Activated CD4-positive, alpha-beta T cell treated with anti-CD3 and anti-CD28 coated beads, Interleukin-2, amount 50 U/mL, for 4 hours (primary cell): ENCODE data around the gene ACTL9.
"Not testable (repeated sequence)": the region's sequence is repeated elsewhere in the genome, so short reads cannot be mapped to it uniquely, and the experiment has no call there.

Experiments used
- DNase-seq, 2 experiments: peaks; one replicate each; pipeline ENCODE4 v3.0.0-alpha.2; 2020

ACTL9 gene

GRCh38 chr19:8698433-8699063 lies at the start of gene ACTL9:
ACTL9 (minus strand) TSS chr19:8698795; CDS start chr19:8698701, 94 bp downstream.
- no peak for DNase-seq

- not testable (repeated sequence) for DNase-seq
Measured at GRCh38 chr19:8739291-8740065, 40.9 kb upstream of the ACTL9 start.

GRCh38 chr19:8738377-8738776 lies 39.8 kb upstream of the ACTL9 start:
- DNase-seq = no peak

GRCh38 chr19:8731428-8732169 lies 33.0 kb upstream of the ACTL9 start:
- no peak for DNase-seq

GRCh38 chr19:8724276-8724675 lies 25.7 kb upstream of the ACTL9 start:
- no peak for DNase-seq

GRCh38 chr19:8722032-8722431 lies 23.4 kb upstream of the ACTL9 start:
- DNase-seq = no peak

- DNase-seq = no peak
Measured at GRCh38 chr19:8721334-8721733, 22.7 kb upstream of the ACTL9 start, which contains the start of gene OR2Z1. OR2Z1 (plus strand) TSS chr19:8721634; CDS start chr19:8731029, 9,395 bp downstream.

- DNase-seq = not testable (repeated sequence)
Measured at GRCh38 chr19:8710337-8710736, 11.7 kb upstream of the ACTL9 start.

GRCh38 chr19:8705742-8706141 lies 7.1 kb upstream of the ACTL9 start:
- DNase-seq = no peak

- DNase-seq = not testable (repeated sequence)
Measured at GRCh38 chr19:8705304-8705703, 6.7 kb upstream of the ACTL9 start.

- DNase-seq = no peak
Measured at GRCh38 chr19:8703223-8703622, 4.6 kb upstream of the ACTL9 start.

- DNase-seq = peak; percentile 24 to 33
Measured at GRCh38 chr19:8702350-8702749, 3.8 kb upstream of the ACTL9 start.

GRCh38 chr19:8700956-8701355 lies 2.4 kb upstream of the ACTL9 start:
- DNase-seq = no peak

- no peak for DNase-seq
Measured at GRCh38 chr19:8699908-8700307, 1.3 kb upstream of the ACTL9 start.

GRCh38 chr19:8697671-8698432 lies 743 bp downstream of the ACTL9 start:
- no peak for DNase-seq

GRCh38 chr19:8696993-8697392 lies 1.6 kb downstream of the ACTL9 start:
- peak in 1 of 2 experiments; percentile 41 for DNase-seq

GRCh38 chr19:8695911-8696310 lies 2.7 kb downstream of the ACTL9 start:
- DNase-seq = no peak

- DNase-seq = no peak
Measured at GRCh38 chr19:8695501-8695900, 3.1 kb downstream of the ACTL9 start.

GRCh38 chr19:8690753-8691539 lies 7.6 kb downstream of the ACTL9 start:
- no peak for DNase-seq

GRCh38 chr19:8688930-8689329 lies 9.7 kb downstream of the ACTL9 start:
- no peak for DNase-seq

- no peak for DNase-seq
Measured at GRCh38 chr19:8686549-8686948, 12.0 kb downstream of the ACTL9 start.
